ENCODE results near the gene AHSG.

Gene AHSG

GRCh38 chr3:186596568-186597287 is 16.1 kb upstream of the AHSG start:
- no peaks in the 10 kb centered on the region for H3K9me3 ChIP-seq (ENCODE audit: control insufficient read depth, insufficient read depth, low read depth, low read length)
- H3K4me1 ChIP-seq (ENCODE audit: control insufficient read depth, insufficient read depth, low read length) = no peaks in the 10 kb centered on the region
- CTCF ChIA-PET = interaction anchor here (0.9 to 2.6 kb wide), 3 partner anchors 18 to 45 kb away, joined by 3 to 12 read pairs (median 12); no protein-coding TSS in a partner anchor
- POLR2A ChIA-PET = interaction anchor here (0.6 to 1.9 kb wide), 8 partner anchors 15 to 659 kb away, joined by 3 to 14 read pairs (median 4); partner anchors contain the start of genes DNAJB11 and EIF4A2
- no peak for TF ChIP-seq ZNF366 (tag by site-specific recombination; conservative IDR thresholded peaks at IDR 0.05)
- TF ChIP-seq REST (tag by site-specific recombination; IDR thresholded peaks at IDR 0.05) = peak; percentile 38; the same call in 1 of the 2 replicates
- no peak for TF ChIP-seq ZSCAN23 (tag by site-specific recombination; IDR thresholded peaks at IDR 0.05)
- no peaks in the 10 kb centered on the region for H3K36me3 ChIP-seq (ENCODE audit: control insufficient read depth in 2 of 2, insufficient read depth in 1 of 2, low read length in 2 of 2)
- no peak overlapping the region for H3K4me3 ChIP-seq (ENCODE audit: low read depth, low read length)
- H3K27ac ChIP-seq (ENCODE audit: extremely low read depth, low read depth, low read length) = no peak overlapping the region

- Histone ChIP-seq H3K9me3 (ENCODE audit: control insufficient read depth, insufficient read depth, low read depth, low read length) (no peaks in the 10 kb centered on the region), H3K4me1 (ENCODE audit: control insufficient read depth, insufficient read depth, low read length) (no peaks in the 10 kb centered on the region), H3K4me3 (ENCODE audit: low read depth, low read length) (no peak overlapping the region), H3K27ac (ENCODE audit: extremely low read depth, low read depth, low read length) (no peak overlapping the region), H3K36me3 (ENCODE audit: control insufficient read depth in 2 of 2, insufficient read depth in 1 of 2, low read length in 2 of 2) (no peaks in the 10 kb centered on the region)
- ChIA-PET CTCF (interaction anchor here (0.6 to 2.6 kb wide), 2 partner anchors 14 to 17 kb away, joined by 6 to 12 read pairs; no protein-coding TSS in a partner anchor), POLR2A (interaction anchor here (0.7 to 1.9 kb wide), 2 partner anchors 186 to 240 kb away, joined by 5 to 14 read pairs; partner anchors contain the start of gene EIF4A2)
- TF ChIP-seq BCL11A (tag by site-specific recombination; IDR thresholded peaks at IDR 0.05; ENCODE audit: low read depth) = no peak
- no peak for TF ChIP-seq CTCF (tag by site-specific recombination; IDR thresholded peaks at IDR 0.05)
- TF ChIP-seq ZFHX2 (tag by site-specific recombination; conservative IDR thresholded peaks at IDR 0.05) = peak; percentile 68
- no peak for TF ChIP-seq ZNF600 (tag by site-specific recombination; IDR thresholded peaks at IDR 0.05)
- no peak for TF ChIP-seq REPIN1 (tag by site-specific recombination; IDR thresholded peaks at IDR 0.05; ENCODE audit: low read depth)
- no peak for TF ChIP-seq TCF7L2 (IDR thresholded peaks at IDR 0.05; ENCODE audit: borderline replicate concordance, low read depth, low read length)
- TF ChIP-seq ZNF280D (tag by site-specific recombination; IDR thresholded peaks at IDR 0.05) = no peak
- no peak for TF ChIP-seq ZBTB21 (tag by site-specific recombination; IDR thresholded peaks at IDR 0.05)
- TF ChIP-seq ZNF16 (tag by site-specific recombination; IDR thresholded peaks at IDR 0.05; ENCODE audit: low read depth) = no peak
- no peak for TF ChIP-seq ZBTB8A (tag by site-specific recombination; IDR thresholded peaks at IDR 0.05)
- peak; percentile 30; the same call in 1 of the 2 replicates for TF ChIP-seq ZNF394 (tag by site-specific recombination; IDR thresholded peaks at IDR 0.05; ENCODE audit: borderline replicate concordance)
Observed at GRCh38 chr3:186598108-186598784, 14.6 kb upstream of the AHSG start.
